Activated effector memory CD4-positive, alpha-beta T cell treated with anti-CD3 and anti-CD28 coated beads, Interleukin-2, amount 50 U/mL, for 16 hours (primary cell): ENCODE results near the gene FIG4.
"Not testable (repeated sequence)": the region's sequence is repeated elsewhere in the genome, so short reads cannot be mapped to it uniquely, and the experiment has no call there.

Experiments used
- DNase-seq: peaks from one replicate; pipeline ENCODE4 v3.0.0-alpha.2; 2020

The FIG4 gene

GRCh38 chr6:109801794-109802193, 110.7 kb downstream of the FIG4 start:
- no peak for DNase-seq

DNA sequence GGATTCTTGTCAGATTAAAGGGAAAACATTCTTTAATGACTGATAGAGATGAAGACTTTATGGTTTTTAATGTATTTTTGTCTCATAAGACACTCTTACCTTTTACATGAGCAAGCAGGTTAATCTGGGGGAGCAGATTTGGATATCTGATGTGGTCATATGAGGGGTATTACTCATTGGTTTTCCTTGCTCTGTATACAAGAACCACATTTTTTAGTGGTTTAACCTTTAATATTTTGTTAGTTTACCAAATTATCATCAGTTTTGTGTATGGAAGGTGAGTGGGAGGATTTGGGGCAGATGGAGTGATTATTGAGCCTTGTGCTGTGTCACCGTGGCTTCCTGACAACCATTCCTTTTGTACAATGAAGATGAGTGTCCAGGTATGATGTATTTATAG, 112.9 kb downstream of the FIG4 start:
- DNase-seq: no peak

GRCh38 chr6:109807881-109808280, 116.8 kb downstream of the FIG4 start:
- no peak for DNase-seq

DNA sequence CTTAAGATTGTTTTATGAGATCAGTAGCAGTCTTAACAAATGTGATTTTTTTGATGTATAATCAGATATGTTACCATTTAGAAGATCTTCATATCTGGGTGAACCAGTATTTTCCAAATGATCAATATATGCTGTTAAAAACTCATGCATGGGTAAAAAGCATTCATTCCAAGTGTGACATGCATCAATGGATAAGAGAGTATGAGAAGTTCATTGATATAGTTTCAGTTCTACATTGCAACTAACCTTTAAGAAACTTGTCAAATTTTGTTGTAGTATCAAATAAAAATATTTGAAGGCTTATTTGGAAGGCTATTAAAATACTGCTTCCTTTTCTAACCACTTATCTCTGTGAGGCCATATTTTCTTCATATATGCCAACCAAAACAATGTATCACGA, 117.7 kb downstream of the FIG4 start:
- DNase-seq: no peak

GRCh38 chr6:109815054-109815453, 124.0 kb downstream of the FIG4 start:
- DNase-seq: no peak

- no peak for DNase-seq
Measured at GRCh38 chr6:109816452-109817374, 125.6 kb downstream of the FIG4 start.

DNA sequence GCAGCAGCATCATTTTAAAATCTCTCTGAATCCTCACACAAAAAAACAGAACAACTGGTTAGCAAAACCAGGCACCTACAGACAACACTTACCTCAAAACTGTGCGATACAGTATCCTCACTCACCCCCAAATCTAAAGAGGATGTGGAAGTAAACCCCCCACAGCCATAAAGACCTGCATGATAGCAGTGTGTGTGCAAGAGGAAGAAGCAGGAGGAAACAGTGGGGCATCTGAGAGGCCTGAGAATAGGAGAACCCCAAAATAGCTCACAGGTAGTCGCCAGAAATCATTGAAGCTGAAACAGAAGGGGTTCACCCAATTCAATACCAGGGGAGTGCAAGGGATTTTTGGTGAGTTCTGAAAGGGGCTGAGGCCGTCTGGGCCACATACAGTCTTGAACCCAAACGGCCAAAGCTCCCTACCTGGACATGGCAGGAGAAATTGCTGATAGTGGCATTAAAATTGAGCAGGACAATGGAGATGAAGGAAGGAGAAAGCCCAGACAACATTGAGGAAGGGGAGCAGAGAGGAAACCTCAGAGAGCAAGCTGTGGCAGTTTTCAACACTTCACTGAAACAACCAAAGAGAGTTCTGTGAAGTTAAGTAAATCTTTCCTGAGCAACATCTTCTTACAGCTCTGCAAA, 129.7 kb downstream of the FIG4 start:
- DNase-seq: no peak

DNA sequence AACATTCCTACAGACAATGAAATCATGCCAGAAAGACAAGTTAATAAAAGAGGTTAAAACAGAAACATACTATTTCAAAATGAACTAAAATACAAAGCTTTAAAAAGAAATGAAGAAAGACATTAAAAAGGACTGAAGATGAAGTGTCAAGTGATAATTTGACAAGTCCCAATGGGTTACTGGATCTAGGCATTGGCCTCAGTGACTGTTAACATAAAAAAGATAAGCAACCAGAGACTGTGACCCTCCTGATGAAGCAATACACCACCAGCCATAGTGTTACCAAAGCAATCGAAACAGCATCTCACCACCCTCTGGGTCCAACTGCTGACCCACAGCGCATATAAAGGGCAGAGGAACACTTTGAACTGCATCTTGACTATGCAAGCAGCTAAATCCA, 130.3 kb downstream of the FIG4 start:
- no peak for DNase-seq

GRCh38 chr6:109824105-109824504, 133.0 kb downstream of the FIG4 start:
- no peak for DNase-seq

- DNase-seq: no peak
Measured at GRCh38 chr6:109826551-109826950, 135.5 kb downstream of the FIG4 start.

DNA sequence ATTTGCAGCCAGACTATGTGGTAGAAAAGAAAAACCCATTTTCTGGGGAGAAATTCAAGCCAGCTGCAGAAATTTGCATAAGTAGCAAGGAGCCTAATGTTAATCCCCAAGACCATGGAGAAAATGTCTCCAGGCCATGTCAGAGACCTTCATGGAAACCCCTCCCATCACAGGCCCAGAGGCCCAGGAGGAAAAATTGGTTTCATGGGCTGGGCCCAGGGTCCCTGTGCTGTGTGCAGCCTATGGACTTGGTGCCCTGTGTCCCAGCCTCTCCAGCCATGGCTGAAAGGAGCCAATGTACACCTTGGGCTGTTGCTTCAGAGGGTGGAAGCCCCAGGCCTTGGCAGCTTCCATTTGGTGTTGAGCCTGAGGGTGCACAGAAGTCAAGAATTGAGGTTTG, 140.3 kb downstream of the FIG4 start:
- not testable (repeated sequence) for DNase-seq

- DNase-seq: no peak
Measured at GRCh38 chr6:109834131-109834530, 143.0 kb downstream of the FIG4 start.

GRCh38 chr6:109834595-109835437, 143.7 kb downstream of the FIG4 start:
- no peak for DNase-seq

DNA sequence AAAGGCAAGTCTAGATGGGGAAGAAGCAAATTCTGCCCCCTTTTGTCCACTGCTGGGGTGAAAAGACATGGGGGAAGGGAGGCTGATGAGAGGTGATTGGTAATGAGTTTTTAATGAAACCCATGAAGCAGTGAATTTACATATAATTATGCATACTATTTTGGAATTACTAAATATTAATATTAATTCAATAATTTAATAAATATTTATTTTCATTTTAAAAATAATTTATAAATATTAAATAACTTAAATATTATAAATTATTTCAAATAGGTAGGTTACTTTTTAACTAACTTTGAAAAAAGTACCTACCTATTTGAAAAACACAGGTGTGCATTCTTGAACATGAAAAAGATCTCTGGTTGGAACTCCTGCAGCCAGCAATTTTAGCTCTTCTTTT, 148.9 kb downstream of the FIG4 start:
- no peak for DNase-seq

DNA sequence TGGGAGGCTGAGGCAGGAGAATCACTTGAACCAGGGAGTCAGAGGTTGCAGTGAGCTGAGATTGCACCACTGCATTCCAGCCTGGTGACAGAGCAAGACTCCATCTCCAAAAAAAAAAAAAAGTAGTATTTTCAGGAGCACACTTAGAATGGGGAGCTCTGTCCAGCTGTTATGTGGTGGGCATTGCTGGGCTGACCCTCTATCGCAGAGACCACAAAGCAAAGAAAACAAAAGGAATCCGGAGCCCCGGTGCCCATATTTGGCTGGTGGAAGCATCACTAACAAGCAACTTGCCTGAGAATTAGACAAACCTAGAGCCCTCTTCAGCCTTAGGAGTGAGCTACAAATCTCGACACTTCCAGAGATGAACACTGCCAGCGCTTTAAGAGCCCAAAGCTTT, 149.7 kb downstream of the FIG4 start:
- DNase-seq: no peak

GRCh38 chr6:109841869-109842268, 150.8 kb downstream of the FIG4 start:
- DNase-seq: no peak

DNA sequence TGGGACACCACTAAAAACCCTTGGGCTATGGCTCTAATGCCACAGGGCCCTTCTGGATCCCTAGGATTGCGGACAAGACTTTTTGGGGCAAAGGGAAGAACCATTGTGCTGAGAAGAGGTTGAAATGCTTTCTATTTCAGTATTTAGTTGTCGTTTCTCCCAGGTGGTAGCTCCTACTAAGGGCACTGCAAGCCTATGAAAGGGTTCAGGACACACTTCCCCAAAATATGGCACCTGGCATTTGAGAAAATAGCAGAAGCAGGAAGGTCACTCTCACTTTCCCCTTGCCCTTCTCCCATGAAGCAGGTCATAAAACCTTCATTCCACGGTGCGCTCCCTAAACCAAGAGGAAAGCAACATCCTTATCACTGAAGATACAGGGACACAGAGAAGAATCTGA, 161.6 kb downstream of the FIG4 start:
- DNase-seq: no peak

GRCh38 chr6:109853426-109853825, 162.3 kb downstream of the FIG4 start:
- DNase-seq: no peak

- no peak for DNase-seq
Measured at GRCh38 chr6:109853951-109854350, 162.9 kb downstream of the FIG4 start.

DNA sequence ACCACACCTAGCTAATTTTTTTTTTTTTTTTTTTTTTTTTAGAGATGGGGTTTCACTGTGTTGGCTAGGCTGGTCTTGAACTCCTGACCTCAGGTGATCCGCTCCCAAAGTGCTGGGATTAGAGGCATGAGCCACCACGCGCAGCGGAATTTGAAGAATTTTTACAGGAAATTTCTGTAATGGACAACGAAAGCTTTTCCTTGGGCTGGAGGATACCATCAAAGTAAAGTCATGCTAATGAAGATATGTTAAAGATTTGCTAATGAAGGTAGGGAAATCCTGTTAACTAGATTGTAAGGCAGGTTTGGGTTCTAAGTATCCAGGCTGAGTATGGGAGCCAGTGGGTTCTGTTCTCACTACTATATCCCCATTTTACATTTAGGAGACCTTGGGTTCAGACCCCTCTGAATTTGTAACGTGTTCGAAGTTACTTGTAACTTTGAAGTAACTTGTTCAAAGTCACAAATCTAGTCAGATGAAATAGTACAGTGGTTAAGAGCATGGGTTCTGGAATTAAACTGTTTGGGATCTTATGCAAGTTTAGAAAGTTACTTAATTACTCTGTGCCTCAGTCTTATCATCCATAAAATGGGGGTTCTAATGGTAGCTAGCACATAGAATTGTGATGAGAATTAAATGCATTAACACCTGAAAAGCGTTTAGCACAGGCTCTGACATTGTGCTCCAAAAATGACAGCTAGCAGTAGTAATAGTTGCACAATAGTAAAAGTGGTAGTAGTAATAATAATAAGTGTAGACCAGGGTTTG, 163.6 kb downstream of the FIG4 start:
- no peak for DNase-seq

DNA sequence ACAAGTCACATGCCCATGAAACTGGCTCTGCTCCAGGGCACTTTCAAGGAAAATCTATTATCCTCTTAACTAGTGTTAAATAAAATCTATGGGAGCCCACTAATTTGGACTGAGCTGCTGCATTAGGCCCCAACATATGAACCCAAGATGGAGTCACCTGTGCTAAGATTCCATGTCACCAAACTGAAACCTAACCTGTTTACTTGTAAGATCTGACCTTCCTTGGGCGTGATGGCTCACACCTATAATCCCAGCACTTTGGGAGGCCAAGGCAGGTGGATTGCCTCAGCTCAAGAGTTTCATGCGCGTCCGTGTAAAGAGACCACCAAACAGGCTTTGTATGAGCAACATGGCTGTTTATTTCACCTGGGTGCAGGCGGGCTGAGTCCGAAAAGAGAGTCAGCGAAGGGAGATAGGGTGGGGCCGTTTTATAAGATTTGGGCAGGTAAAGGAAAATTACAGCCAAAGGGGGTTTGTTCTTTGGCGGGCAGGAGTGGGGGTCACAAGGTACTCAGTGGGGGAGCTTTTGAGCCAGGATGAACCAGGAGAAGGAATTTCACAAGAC, 164.5 kb downstream of the FIG4 start:
- not testable (repeated sequence) for DNase-seq

DNA sequence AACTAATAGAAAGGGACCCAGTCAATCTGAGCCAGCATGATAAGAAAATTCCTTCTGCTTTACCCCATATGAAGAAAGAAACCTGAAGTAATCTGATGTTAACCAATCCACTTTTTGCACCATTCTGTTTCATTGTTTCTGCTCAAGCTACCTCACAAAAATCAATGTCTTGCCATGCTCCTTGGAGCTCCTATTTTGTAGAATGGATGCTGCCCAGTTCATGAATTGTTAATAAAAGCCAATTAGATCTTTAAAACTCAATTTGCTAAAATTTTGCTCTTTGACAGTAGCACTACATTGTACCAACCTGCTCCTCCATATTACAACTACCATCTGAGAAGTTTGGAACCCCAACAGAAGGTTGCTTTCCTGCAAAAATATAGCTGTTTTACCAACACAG, 170.8 kb downstream of the FIG4 start:
- no peak for DNase-seq
